SK-N-SH treated with all-trans-retinoic acid at 6 μM for 48 hours (cell line): ENCODE measurements around the gene SLC44A5.
A peak's percentile ranks its signal among the peaks of the same experiment; 100 is the strongest.

Experiments used
- ATAC-seq: fragments of 200-7000 bp; cut with Tn5 transposase; 3 replicates; pipeline ENCODE4 v1.9.1; 2020; ENCODE audit warnings: mild to moderate bottlenecking, moderate library complexity
- ARNTL ChIP-seq: fragments of 450-650 bp; formaldehyde crosslinking; IDR thresholded peaks from 2 replicates; pipeline ENCODE4 v1.5.0; 2020; ENCODE audit warnings: low read depth, mild to moderate bottlenecking, moderate library complexity, borderline replicate concordance
- CREB5 ChIP-seq: fragments of 250-450 bp; sonication (Bioruptor Pico); IDR thresholded peaks from 2 replicates; pipeline ENCODE4 v1.5.1; 2020; ENCODE audit warnings: low read depth, mild to moderate bottlenecking, moderate library complexity
- CSRNP3 ChIP-seq: fragments of 250-450 bp; sonication (Bioruptor Pico); IDR thresholded peaks from 2 replicates; pipeline ENCODE4 v1.5.1; 2021; ENCODE audit warnings: mild to moderate bottlenecking, moderate library complexity
- ISL1 ChIP-seq: fragments of 250-450 bp; sonication (Bioruptor Pico); IDR thresholded peaks from 2 replicates; pipeline ENCODE4 v2.1.2; 2022; ENCODE audit warnings: mild to moderate bottlenecking, moderate library complexity
- OSR1 ChIP-seq: fragments of 250-450 bp; sonication (Bioruptor Pico); IDR thresholded peaks from 2 replicates; pipeline ENCODE4 v1.8.0; 2022; ENCODE audit warnings: moderate library complexity, mild to moderate bottlenecking, inconsistent platforms
- PATZ1 ChIP-seq: fragments of 250-450 bp; sonication (Bioruptor Pico); IDR thresholded peaks from 2 replicates; pipeline ENCODE4 v1.8.0; 2020; ENCODE audit warnings: mild to moderate bottlenecking, moderate library complexity, borderline replicate concordance
- PPARA ChIP-seq: fragments of 250-450 bp; sonication (Bioruptor Pico); IDR thresholded peaks from 2 replicates; pipeline ENCODE4 v1.5.0; 2020; ENCODE audit warnings: mild to moderate bottlenecking, borderline replicate concordance
- RARB ChIP-seq: fragments of 250-450 bp; sonication (Bioruptor Pico); IDR thresholded peaks from 2 replicates; pipeline ENCODE4 v1.8.0; 2021; ENCODE audit warnings: mild to moderate bottlenecking, moderate library complexity
- TOX ChIP-seq: fragments of 250-450 bp; sonication (Bioruptor Pico); IDR thresholded peaks from 2 replicates; pipeline ENCODE4 v1.8.0; 2021; ENCODE audit warnings: mild to moderate bottlenecking, moderate library complexity, borderline replicate concordance
- TSHZ2 ChIP-seq: fragments of 250-450 bp; sonication (Bioruptor Pico); IDR thresholded peaks from 2 replicates; pipeline ENCODE4 v1.5.0; 2020; ENCODE audit warnings: mild to moderate bottlenecking, moderate library complexity
- ZC3H10 ChIP-seq: fragments of 250-450 bp; sonication (Bioruptor Pico); IDR thresholded peaks from 2 replicates; pipeline ENCODE4 v1.5.1; 2021; ENCODE audit warnings: mild to moderate bottlenecking, moderate library complexity
- ZNF565 ChIP-seq: fragments of 450-650 bp; formaldehyde crosslinking; conservative IDR thresholded peaks from 2 replicates; pipeline ENCODE4 v1.5.0; 2020; ENCODE audit warnings: low read depth, mild to moderate bottlenecking, moderate library complexity

The SLC44A5 gene

GRCh38 chr1:75316230-75316629 is 294.7 kb downstream of the SLC44A5 start:
- no peak for TF ChIP-seq TOX
- no peak for TF ChIP-seq PPARA
- TF ChIP-seq ARNTL (CRISPR knock-in tag), result no peak
- no peak for TF ChIP-seq TSHZ2 (CRISPR knock-in tag)

GRCh38 chr1:75312620-75313019 is 298.3 kb downstream of the SLC44A5 start:
- ATAC-seq, result no peak
- TF ChIP-seq PATZ1 (CRISPR knock-in tag) (no peak), CSRNP3 (CRISPR knock-in tag) (no peak), TOX (no peak), ZC3H10 (CRISPR knock-in tag) (no peak), RARB (CRISPR knock-in tag) (no peak), ARNTL (CRISPR knock-in tag) (no peak), PPARA (no peak), CREB5 (no peak), ISL1 (CRISPR knock-in tag) (no peak)

More at GRCh38 chr1:75316230-75316629, 294.7 kb downstream of the SLC44A5 start:
- no peak for ATAC-seq

GRCh38 chr1:75310067-75310466 is 300.8 kb downstream of the SLC44A5 start:
- TF ChIP-seq OSR1 (CRISPR knock-in tag) (no peak), ISL1 (CRISPR knock-in tag) (peak; percentile 71)
- TF ChIP-seq, all 23 proteins: peak for 1
- peak; percentile 91 for ATAC-seq

- TF ChIP-seq ZNF565 (CRISPR knock-in tag) (no peak), TSHZ2 (CRISPR knock-in tag) (no peak), CREB5 (no peak), PATZ1 (CRISPR knock-in tag) (no peak), OSR1 (CRISPR knock-in tag) (no peak), PPARA (no peak)
- no peak for ATAC-seq
Measured at GRCh38 chr1:75308365-75308764, 302.5 kb downstream of the SLC44A5 start.
